MCF 10A (cell line): Measurements from ENCODE around the gene ASMT. TPM values are rescaled to one million over a fixed set of nuclear protein-coding genes. Genes with fewer than 3 reads are reported as not detected.

Source experiments
- BruUV-seq: library from RNA; stranded (reverse); fragments of 400-500 nt; replicated peaks from 2 replicates; lab custom pipeline; 2021; lab: Mats Ljungman, UMichigan
- CTCF ChIA-PET: fragments of 300-600 bp; sonication (Branson Sonifier 250); formaldehyde crosslinking; extraction: SDS; loops from one replicate; lab custom pipeline; 2021; ENCODE audit warnings: antibody characterized with exemption, inconsistent platforms; lab: Yijun Ruan, JAX
- POLR2A ChIA-PET: fragments of 300-600, 350-650 bp; sonication (Branson Sonifier 250); formaldehyde crosslinking; extraction: SDS; loops from one replicate; lab custom pipeline; 2020; ENCODE audit warnings: antibody characterized with exemption, inconsistent platforms; lab: Yijun Ruan, JAX
- DNase-seq: peaks from one replicate; pipeline ENCODE4 v3.0.0-alpha.2; 2018; ENCODE audit not compliant: unreplicated experiment
- H3K27ac Mint-ChIP-seq: one replicate; pipeline ENCODE4 v1.8.0; 2022; ENCODE audit warnings: mild to moderate bottlenecking, low read depth, mixed read lengths; ENCODE audit not compliant: unreplicated experiment
- H3K27me3 Mint-ChIP-seq: one replicate; pipeline ENCODE4 v1.8.0; 2022; ENCODE audit warnings: mixed read lengths; ENCODE audit not compliant: insufficient read depth, unreplicated experiment
- H3K36me3 Mint-ChIP-seq: one replicate; pipeline ENCODE4 v1.8.0; 2022; ENCODE audit warnings: mild to moderate bottlenecking, moderate library complexity, mixed read lengths; ENCODE audit not compliant: insufficient read depth, unreplicated experiment
- H3K4me1 Mint-ChIP-seq: one replicate; pipeline ENCODE4 v1.8.0; 2022; ENCODE audit warnings: mixed read lengths; ENCODE audit not compliant: insufficient read depth, unreplicated experiment
- H3K4me3 Mint-ChIP-seq: one replicate; pipeline ENCODE4 v1.8.0; 2022; ENCODE audit warnings: mild to moderate bottlenecking, moderate library complexity, mixed read lengths; ENCODE audit not compliant: unreplicated experiment
- H3K9me3 Mint-ChIP-seq: one replicate; pipeline ENCODE4 v1.8.0; 2022; ENCODE audit warnings: mixed read lengths; ENCODE audit not compliant: unreplicated experiment
- CTCF ChIP-seq: fragments of 200-600 bp; IDR thresholded peaks from one replicate; pipeline ENCODE4 v1.8.0; 2022; ENCODE audit warnings: antibody characterized with exemption, mild to moderate bottlenecking; ENCODE audit not compliant: unreplicated experiment
- intact Hi-C: fragments of 100-400 bp; cut with micrococcal nuclease; formaldehyde crosslinking; loops from 2 replicates; pipeline ENCODE4 v1.14.1; 2022
- total RNA-seq: library from RNA; stranded (reverse); gene quantifications from 2 replicates; pipeline ENCODE4 v1.2.3, GENCODE V29; 2022

ASMT gene
- total RNA-seq, 1 experiment from 2014 or later = not detected

GRCh38 chrX:1658071-1658491, 43.2 kb downstream of the ASMT start:
- Mint-ChIP-seq H3K27ac (peak overlapping the region; percentile 1), H3K36me3 (no peaks in the 10 kb centered on the region), H3K4me1 (peaks cover 21% of the 10 kb centered on the region), H3K27me3 (no peaks in the 10 kb centered on the region), H3K9me3 (no peaks in the 10 kb centered on the region), H3K4me3 (peak overlapping the region; percentile 56)
- TF ChIP-seq CTCF = no peak
- CTCF ChIA-PET = no interaction called here
- BruUV-seq = TSS peak; percentile 82
- no peak for DNase-seq
- intact Hi-C loops = no loop called here
- POLR2A ChIA-PET = no interaction called here

GRCh38 chrX:1659664-1660461, 45.0 kb downstream of the ASMT start:
- Mint-ChIP-seq H3K27me3 (no peaks in the 10 kb centered on the region), H3K36me3 (no peaks in the 10 kb centered on the region), H3K9me3 (no peaks in the 10 kb centered on the region), H3K27ac (no peak overlapping the region), H3K4me3 (no peak overlapping the region), H3K4me1 (peaks cover 21% of the 10 kb centered on the region)
- no peak for TF ChIP-seq CTCF
- no TSS peak for BruUV-seq
- ChIA-PET POLR2A (no interaction called here), CTCF (no interaction called here)
- no peak for DNase-seq
- intact Hi-C loops = no loop called here

- TF ChIP-seq CTCF = no peak
- CTCF ChIA-PET = no interaction called here
Measured at GRCh38 chrX:1661048-1661921, 46.4 kb downstream of the ASMT start.

GRCh38 chrX:1661922-1662221, 47.0 kb downstream of the ASMT start:
- Mint-ChIP-seq H3K4me3 (no peak overlapping the region), H3K27ac (no peak overlapping the region), H3K27me3 (no peaks in the 10 kb centered on the region), H3K36me3 (no peaks in the 10 kb centered on the region), H3K4me1 (peaks cover 21% of the 10 kb centered on the region), H3K9me3 (no peaks in the 10 kb centered on the region)
- DNase-seq = no peak
- intact Hi-C loops = no loop called here
- POLR2A ChIA-PET = no interaction called here
- BruUV-seq = no TSS peak
- CTCF ChIA-PET = no interaction called here
- TF ChIP-seq CTCF = no peak

More at GRCh38 chrX:1661048-1661921, 46.4 kb downstream of the ASMT start:
- POLR2A ChIA-PET = no interaction called here
- no peak for DNase-seq
- peaks cover 21% of the 10 kb centered on the region for H3K4me1 Mint-ChIP-seq
- H3K36me3 Mint-ChIP-seq = no peaks in the 10 kb centered on the region
- H3K4me3 Mint-ChIP-seq = no peak overlapping the region
- intact Hi-C loops = no loop called here
- BruUV-seq = no TSS peak
- no peaks in the 10 kb centered on the region for H3K27me3 Mint-ChIP-seq
- no peak overlapping the region for H3K27ac Mint-ChIP-seq
- H3K9me3 Mint-ChIP-seq = no peaks in the 10 kb centered on the region
